Gastroesophageal sphincter (tissue), 4 donors: Measurements from ENCODE around the gene STK35. TPM values are rescaled to one million over a fixed set of nuclear protein-coding genes. Genes with fewer than 3 reads are reported as not detected.

Experiments
- ATAC-seq: fragments of 150-250 bp; one replicate; pipeline ENCODE4 v1.9.1; 2016; ENCODE audit warnings: mild to moderate bottlenecking, moderate library complexity
- H3K27ac ChIP-seq, 4 donors: fragments of 200-600 bp; sonication (generic) in 3 of 4; 1 replicate in 3 of 4; 2 replicates in 1 of 4; pipeline ENCODE4 v1.5.1; 2016 to 2019
- H3K27me3 ChIP-seq: fragments of 200-600 bp; sonication (generic); one replicate; pipeline ENCODE4 v1.5.1; 2019
- H3K36me3 ChIP-seq, 2 donors: fragments of 200-600 bp; sonication (generic); one replicate each; pipeline ENCODE4 v1.5.1; 2019; ENCODE audit warnings: control low read depth in 1 of 2
- H3K4me1 ChIP-seq, 3 donors: fragments of 200-600 bp; sonication (generic); 1 replicate in 2 of 3; 2 replicates in 1 of 3; pipeline ENCODE4 v1.5.1; 2016 to 2019; ENCODE audit warnings: control low read depth in 2 of 3
- H3K4me3 ChIP-seq, 2 donors: fragments of 200-600 bp; sonication (generic); one replicate each; pipeline ENCODE4 v1.5.1; 2019; ENCODE audit warnings: mild to moderate bottlenecking in 1 of 2, moderate library complexity in 1 of 2
- H3K9me3 ChIP-seq, 3 donors: fragments of 200-600 bp; sonication (generic); one replicate each; pipeline ENCODE4 v1.5.1; 2017 to 2019; ENCODE audit warnings: control low read depth in 2 of 3
- CTCF ChIP-seq, 4 experiments: fragments of 200-600 bp in 2 of 4; fragments of 450-650 bp in 2 of 4; sonication (generic) in 1 of 4; IDR thresholded peaks; one replicate each; pipeline ENCODE4 v1.5.1; 2017 to 2019; ENCODE audit warnings: antibody characterized with exemption in 4 of 4, mild to moderate bottlenecking in 2 of 4, moderate library complexity in 2 of 4
- EP300 ChIP-seq: sonication (generic); formaldehyde crosslinking; IDR thresholded peaks from one replicate; pipeline ENCODE4 v1.6.1; 2017; ENCODE audit warnings: antibody characterized with exemption, mild to moderate bottlenecking
- POLR2A ChIP-seq, 2 donors: fragments of 450-650 bp; IDR thresholded peaks; one replicate each; pipeline ENCODE4 v1.6.1; 2017; ENCODE audit warnings: antibody characterized with exemption in 2 of 2, mild to moderate bottlenecking in 2 of 2, moderate library complexity in 1 of 2
- POLR2AphosphoS5 ChIP-seq: sonication (generic); formaldehyde crosslinking; IDR thresholded peaks from one replicate; pipeline ENCODE4 v1.6.1; 2017; ENCODE audit warnings: antibody characterized with exemption
- WGBS, 2 donors: methylation state at CpG; one replicate each; pipeline ENCODE4 v1.1.5; 2018; ENCODE audit warnings: low coverage in 1 of 2; 5-methylcytosine and 5-hydroxymethylcytosine counted together
- total RNA-seq, 4 donors: library from RNA; depleted of rRNA; stranded (reverse); fragments of >200 nt; gene quantifications; one replicate each; pipeline ENCODE4 v1.1.0, GENCODE V29; 2016

STK35 gene
- total RNA-seq, 4 donors from 2014 or later = 18.3 to 24.6 (median 20.4) TPM

GRCh38 chr20:2156224-2156623, 54.6 kb downstream of the STK35 start:
- H3K4me1 ChIP-seq = peaks cover 0 to 14% (median 4%) of the 10 kb centered on the region in 3 donors
- ATAC-seq = no peak
- H3K27ac ChIP-seq = no peak overlapping the region
- no peaks in the 10 kb centered on the region for H3K36me3 ChIP-seq
- no peak for TF ChIP-seq POLR2AphosphoS5
- TF ChIP-seq POLR2A (IDR thresholded peaks at IDR 0.05) = no peak
- TF ChIP-seq EP300 = no peak
- TF ChIP-seq CTCF (IDR thresholded peaks at IDR 0.05) = no peak
- no peak overlapping the region for H3K4me3 ChIP-seq
- H3K9me3 ChIP-seq = no peaks in the 10 kb centered on the region
- no peaks in the 10 kb centered on the region for H3K27me3 ChIP-seq
- 89 to 94% methylated on average over 4 of the region's 4 CpGs for WGBS, 2 donors

GRCh38 chr20:2156666-2157624, 55.3 kb downstream of the STK35 start:
- Histone ChIP-seq H3K36me3 (no peaks in the 10 kb centered on the region), H3K27me3 (no peaks in the 10 kb centered on the region), H3K27ac (no peak overlapping the region), H3K4me1 (peaks cover 0 to 7% (median 4%) of the 10 kb centered on the region in 3 donors), H3K4me3 (no peak overlapping the region), H3K9me3 (no peaks in the 10 kb centered on the region)
- no peak for ATAC-seq
- TF ChIP-seq POLR2A (IDR thresholded peaks at IDR 0.05) = no peak
- no peak for TF ChIP-seq POLR2AphosphoS5
- TF ChIP-seq CTCF (IDR thresholded peaks at IDR 0.05) = no peak
- TF ChIP-seq EP300 = no peak
- WGBS, 2 donors = 87 to 89% methylated on average over 4 to 11 of the region's 11 CpGs

DNA sequence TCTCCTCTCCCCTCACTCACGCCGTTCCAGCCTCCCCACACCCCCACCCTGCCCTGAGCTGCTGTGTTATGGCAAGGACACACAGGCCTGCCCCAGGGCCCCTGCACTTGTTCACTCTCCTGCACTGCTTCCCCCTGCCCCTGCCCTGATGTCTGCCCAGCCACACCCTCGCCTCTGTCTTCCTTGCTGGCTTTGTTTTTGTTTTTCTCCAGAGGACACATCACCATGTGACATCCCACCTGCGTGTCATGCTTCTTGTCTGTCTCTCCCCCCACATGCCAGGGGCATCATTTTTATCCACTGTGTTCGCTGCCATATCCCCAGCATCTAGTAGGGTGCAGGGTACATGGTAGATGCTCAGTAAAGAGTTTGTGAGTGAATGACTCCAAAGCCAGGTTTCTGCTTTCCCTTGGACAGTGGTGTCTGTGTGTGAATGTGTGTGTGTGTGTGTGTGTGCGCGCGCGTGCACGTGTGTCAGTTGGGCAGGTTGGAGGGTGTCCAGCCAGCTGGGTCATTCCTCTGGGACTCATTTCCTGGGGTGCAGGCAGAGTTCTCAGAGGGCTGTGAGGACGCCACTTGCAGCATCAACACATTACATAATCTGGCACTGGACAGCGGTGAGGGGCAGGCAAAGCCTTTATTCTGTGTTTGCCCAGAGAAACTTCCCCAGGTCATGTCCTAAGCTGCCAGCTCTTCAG, 60.6 kb downstream of the STK35 start:
- ATAC-seq = no peak
- no peaks in the 10 kb centered on the region for H3K36me3 ChIP-seq
- 90% methylated on average over 3 of the region's 12 CpGs; no CpG with 5 or more reads in 1 of the 2 donors for WGBS, 2 donors
- H3K4me3 ChIP-seq = no peak overlapping the region
- no peaks in the 10 kb centered on the region for H3K4me1 ChIP-seq
- no peaks in the 10 kb centered on the region for H3K9me3 ChIP-seq
- no peak overlapping the region for H3K27ac ChIP-seq
- no peaks in the 10 kb centered on the region for H3K27me3 ChIP-seq
- TF ChIP-seq CTCF (IDR thresholded peaks at IDR 0.05) (no peak), POLR2A (IDR thresholded peaks at IDR 0.05) (no peak), EP300 (no peak), POLR2AphosphoS5 (no peak)

GRCh38 chr20:2162823-2163166, 61.2 kb downstream of the STK35 start:
- TF ChIP-seq CTCF (IDR thresholded peaks at IDR 0.05) (no peak), POLR2AphosphoS5 (no peak), EP300 (no peak), POLR2A (IDR thresholded peaks at IDR 0.05) (no peak)
- WGBS, 2 donors = no CpG with 5 or more reads among the region's 11 CpGs
- Histone ChIP-seq H3K4me1 (no peaks in the 10 kb centered on the region), H3K9me3 (no peaks in the 10 kb centered on the region), H3K4me3 (no peak overlapping the region), H3K27me3 (no peaks in the 10 kb centered on the region), H3K27ac (no peak overlapping the region), H3K36me3 (no peaks in the 10 kb centered on the region)
- ATAC-seq = no peak
